A549 (cell line): Measurements from ENCODE around the gene BRF1. TPM values are rescaled to one million over a fixed set of nuclear protein-coding genes. Genes with fewer than 3 reads are reported as not detected.

Source experiments
- ATAC-seq, 2 experiments: fragments of 200-7000 bp in 1 of 2; fragments of >200 bp in 1 of 2; cut with Nextera tagmentation in 1 of 2; cut with Tn5 transposase in 1 of 2; 3 replicates each; pipeline versions ENCODE4 v1.8.0 to v1.9.1; 2018 to 2020; ENCODE audit warnings: mild to moderate bottlenecking in 1 of 2, moderate library complexity in 1 of 2
- CTCF ChIA-PET: fragments of 300-600 bp; sonication (Branson Sonifier 250); formaldehyde crosslinking; extraction: SDS; loops from one replicate; lab custom pipeline; 2021; ENCODE audit warnings: antibody characterized with exemption, inconsistent platforms; lab: Yijun Ruan, JAX
- POLR2A ChIA-PET: fragments of 350-600 bp; formaldehyde crosslinking; extraction: SDS; loops from one replicate; lab custom pipeline; 2021; ENCODE audit warnings: antibody characterized with exemption, inconsistent platforms; lab: Yijun Ruan, JAX
- DNase-seq, 2 experiments: peaks; one replicate each; pipeline versions ENCODE4 v3.0.0 to v3.0.0-alpha.2; 2011 to 2016; ENCODE audit warnings: low read depth in 1 of 2, low spot score in 1 of 2
- FAIRE-seq: peaks from 2 replicates; lab custom pipeline; 2011; peaks lifted over from hg19 to GRCh38; lab: Jason Lieb, UNC
- H3K27ac ChIP-seq, 2 experiments: fragments of >200 bp; sonication (Bioruptor Twin); formaldehyde crosslinking; 3 replicates each; pipeline ENCODE4 v1.5.1; 2016 to 2017
- H3K4me1 ChIP-seq: fragments of >200 bp; sonication (Bioruptor Twin); formaldehyde crosslinking; 3 replicates; pipeline ENCODE4 v1.6.1; 2016
- H3K4me2 ChIP-seq: fragments of >200 bp; sonication (Bioruptor Twin); formaldehyde crosslinking; 3 replicates; pipeline ENCODE4 v1.6.1; 2016
- H3K4me3 ChIP-seq: fragments of >200 bp; sonication (Bioruptor Twin); formaldehyde crosslinking; 3 replicates; pipeline ENCODE4 v1.5.1; 2016
- H3K9me3 ChIP-seq: fragments of >200 bp; sonication (Bioruptor Twin); formaldehyde crosslinking; 3 replicates; pipeline ENCODE4 v1.6.1; 2016
- CTCF ChIP-seq: fragments of >200 bp; sonication (Bioruptor Twin); formaldehyde crosslinking; IDR thresholded peaks from 3 replicates; pipeline ENCODE4 v1.5.1; 2016
- EP300 ChIP-seq, 2 experiments: fragments of >200 bp; sonication (Bioruptor Twin); formaldehyde crosslinking; IDR thresholded peaks; 2 replicates in 1 of 2; 3 replicates in 1 of 2; pipeline ENCODE4 v1.6.1; 2016 to 2017
- ESRRA ChIP-seq: fragments of 150-350 bp; IDR thresholded peaks from 2 replicates; pipeline ENCODE4 v1.6.1; 2014; ENCODE audit warnings: mild to moderate bottlenecking, low read length, borderline replicate concordance
- FOSB ChIP-seq: fragments of 250-450 bp; sonication (Bioruptor Pico); IDR thresholded peaks from 2 replicates; pipeline ENCODE4 v1.5.0; 2020; ENCODE audit warnings: mild to moderate bottlenecking, moderate library complexity
- GATA3 ChIP-seq: IDR thresholded peaks from 2 replicates; pipeline ENCODE4 v1.6.1; 2012; ENCODE audit warnings: borderline replicate concordance
- HMGXB4 ChIP-seq: fragments of 250-450 bp; sonication (Bioruptor Pico); IDR thresholded peaks from 2 replicates; pipeline ENCODE4 v1.5.0; 2021; ENCODE audit warnings: mild to moderate bottlenecking, moderate library complexity, borderline replicate concordance
- HOXB13 ChIP-seq: fragments of 250-450 bp; sonication (Bioruptor Pico); IDR thresholded peaks from 2 replicates; pipeline ENCODE4 v1.5.0; 2020; ENCODE audit warnings: low read depth, mild to moderate bottlenecking, moderate library complexity
- JUN ChIP-seq, 2 experiments: fragments of >200 bp; sonication (Bioruptor Twin); formaldehyde crosslinking; IDR thresholded peaks; 2 replicates in 1 of 2; 3 replicates in 1 of 2; pipeline ENCODE4 v1.6.1; 2016 to 2017
- KDM1A ChIP-seq: fragments of 200-600 bp; sonication (generic); IDR thresholded peaks from 2 replicates; pipeline ENCODE4 v1.6.1; 2016; ENCODE audit warnings: low read depth, mild to moderate bottlenecking
- KDM5A ChIP-seq: fragments of 200-600 bp; sonication (generic); IDR thresholded peaks from 2 replicates; pipeline ENCODE4 v1.6.1; 2016; ENCODE audit warnings: antibody characterized with exemption, mild to moderate bottlenecking
- MAX ChIP-seq: IDR thresholded peaks from 2 replicates; pipeline ENCODE4 v1.6.1; 2012
- MAZ ChIP-seq: fragments of 150-350 bp; IDR thresholded peaks from 2 replicates; pipeline ENCODE4 v1.6.1; 2014; ENCODE audit warnings: antibody characterized with exemption, low read depth, low read length, borderline replicate concordance
- MYC ChIP-seq: IDR thresholded peaks from 2 replicates; pipeline ENCODE4 v1.6.1; 2012; ENCODE audit warnings: mild to moderate bottlenecking, inconsistent platforms, low read length, improper control_type of control experiment, borderline replicate concordance
- NFE2L2 ChIP-seq: fragments of 150-350 bp; conservative IDR thresholded peaks from 2 replicates; pipeline ENCODE4 v1.6.1; 2014; ENCODE audit warnings: low read length
- NPAS2 ChIP-seq: fragments of 250-450 bp; sonication (Bioruptor Pico); IDR thresholded peaks from 2 replicates; pipeline ENCODE4 v1.8.0; 2022; ENCODE audit warnings: mild to moderate bottlenecking, moderate library complexity, borderline replicate concordance
- PBX3 ChIP-seq: IDR thresholded peaks from 2 replicates; pipeline ENCODE4 v1.6.1; 2012
- PHF8 ChIP-seq: fragments of 200-600 bp; sonication (generic); IDR thresholded peaks from 2 replicates; pipeline ENCODE4 v1.6.1; 2016; ENCODE audit warnings: low read depth, mild to moderate bottlenecking, antibody characterized with exemption, moderate library complexity, borderline replicate concordance
- POLR2A ChIP-seq: IDR thresholded peaks from 2 replicates; pipeline ENCODE4 v1.6.1; 2012; ENCODE audit warnings: mild to moderate bottlenecking, low read length
- POLR2AphosphoS2 ChIP-seq: conservative IDR thresholded peaks from 2 replicates; pipeline ENCODE4 v1.6.1; 2012; ENCODE audit warnings: low read length, improper control_type of control experiment, inconsistent platforms
- RARB ChIP-seq: fragments of 250-450 bp; sonication (Bioruptor Pico); IDR thresholded peaks from 2 replicates; pipeline ENCODE4 v1.8.0; 2021; ENCODE audit warnings: mild to moderate bottlenecking, moderate library complexity
- RCOR1 ChIP-seq: fragments of 150-350 bp; IDR thresholded peaks from 2 replicates; pipeline ENCODE4 v1.6.1; 2014; ENCODE audit warnings: antibody characterized with exemption, low read length, low read depth
- REST ChIP-seq: fragments of 200-600 bp; sonication (generic); IDR thresholded peaks from 2 replicates; pipeline ENCODE4 v1.6.1; 2016; ENCODE audit warnings: antibody characterized with exemption, mild to moderate bottlenecking, moderate library complexity
- RNF2 ChIP-seq: fragments of 200-600 bp; sonication (generic); IDR thresholded peaks from 2 replicates; pipeline ENCODE4 v1.6.1; 2016; ENCODE audit warnings: low read depth, mild to moderate bottlenecking, antibody characterized with exemption, moderate library complexity, borderline replicate concordance
- SREBF2 ChIP-seq: fragments of 450-650 bp; IDR thresholded peaks from 2 replicates; pipeline ENCODE4 v1.6.1; 2014; ENCODE audit warnings: mild to moderate bottlenecking, moderate library complexity
- TP53 ChIP-seq: fragments of 250-450 bp; sonication (Bioruptor Pico); IDR thresholded peaks from 2 replicates; pipeline ENCODE4 v1.5.0; 2021; ENCODE audit warnings: mild to moderate bottlenecking, moderate library complexity
- ZC3H11A ChIP-seq: fragments of 450-650 bp; IDR thresholded peaks from 2 replicates; pipeline ENCODE4 v1.6.1; 2014; ENCODE audit warnings: antibody characterized with exemption, mild to moderate bottlenecking
- ZFP36 ChIP-seq: fragments of 450-650 bp; IDR thresholded peaks from 2 replicates; pipeline ENCODE4 v1.6.1; 2014; ENCODE audit warnings: borderline replicate concordance; ENCODE audit not compliant: partially characterized antibody
- ZSCAN20 ChIP-seq: fragments of 250-450 bp; sonication (Bioruptor Pico); IDR thresholded peaks from 2 replicates; pipeline ENCODE4 v1.8.0; 2022; ENCODE audit warnings: mild to moderate bottlenecking, moderate library complexity
- WGBS: methylation state at CpG from one replicate; pipeline ENCODE4 v1.1.6; 2017; ENCODE audit errors: missing lambda C conversion rate; 5-methylcytosine and 5-hydroxymethylcytosine counted together
- polyA plus RNA-seq, 4 experiments: library from polyadenylated mRNA; depleted of rRNA in 3 of 4; stranded (reverse); fragments of >200 nt; fragmentation: RNase III in 1 of 4; extraction: RNeasy Plus Mini Kit Qiagen cat#74134 plus additional on column Dnase treatment in 1 of 4; gene quantifications; 2 replicates in 3 of 4; 3 replicates in 1 of 4; pipeline ENCODE4 v1.2.3, GENCODE V29; 2011 to 2017

The BRF1 gene
- polyA plus RNA-seq, 2 of the 4 experiments (the other 2 are of a cell fraction), result 8.5 to 25.7 TPM

GRCh38 chr14:105228562-105228961 is 72.2 kb downstream of the BRF1 start (continued):
- no peak for TF ChIP-seq KDM1A

- Histone ChIP-seq H3K4me2 (no peak overlapping the region), H3K4me1 (no peaks in the 10 kb centered on the region), H3K4me3 (no peak overlapping the region), H3K9me3 (no peaks in the 10 kb centered on the region), H3K27ac (no peak overlapping the region)
- DNase-seq, result no peak
- ChIA-PET CTCF (no interaction called here), POLR2A (no interaction called here)
- WGBS, result 92% methylated on average over 14 of the region's 14 CpGs
- TF ChIP-seq GATA3, result no peak
- TF ChIP-seq RNF2, result no peak
- TF ChIP-seq FOSB, result no peak
- no peak for TF ChIP-seq SREBF2
- TF ChIP-seq PBX3, result no peak
- no peak for TF ChIP-seq KDM1A
- TF ChIP-seq POLR2A, result no peak
- no peak for TF ChIP-seq CTCF
- no peak for TF ChIP-seq KDM5A
- no peak for TF ChIP-seq NPAS2 (CRISPR knock-in tag)
- TF ChIP-seq POLR2AphosphoS2, result no peak
- no peak for TF ChIP-seq MAX
- TF ChIP-seq HMGXB4 (CRISPR knock-in tag), result no peak
- TF ChIP-seq ZC3H11A, result no peak
- ATAC-seq, result no peak
- FAIRE-seq, result no peak
Observed at GRCh38 chr14:105227346-105227745, 73.5 kb downstream of the BRF1 start.

- DNase-seq, result no peak
- Histone ChIP-seq H3K4me2 (no peak overlapping the region), H3K4me3 (no peak overlapping the region), H3K27ac (no peak overlapping the region), H3K4me1 (no peaks in the 10 kb centered on the region), H3K9me3 (no peaks in the 10 kb centered on the region)
- FAIRE-seq, result no peak
- ChIA-PET CTCF (interaction anchor here (1.0 to 1.7 kb wide), 2 partner anchors 13 to 69 kb away, joined by 3 to 7 read pairs; no protein-coding TSS in a partner anchor), POLR2A (no interaction called here)
- ATAC-seq, result no peak
- 95% methylated on average over 10 of the region's 10 CpGs for WGBS
- no peak for TF ChIP-seq REST
- TF ChIP-seq PBX3, result no peak
- TF ChIP-seq NFE2L2, result no peak
- no peak for TF ChIP-seq HOXB13
- no peak for TF ChIP-seq MAZ
- TF ChIP-seq PHF8, result no peak
- TF ChIP-seq MYC, result no peak
- TF ChIP-seq RARB (CRISPR knock-in tag), result no peak
- no peak for TF ChIP-seq ZSCAN20
- TF ChIP-seq ZFP36, result no peak
- TF ChIP-seq TP53 (CRISPR knock-in tag), result no peak
- no peak for TF ChIP-seq JUN (IDR thresholded peaks at IDR 0.05)
- no peak for TF ChIP-seq RCOR1
- no peak for TF ChIP-seq EP300 (IDR thresholded peaks at IDR 0.05)
- TF ChIP-seq ESRRA, result no peak
Observed at GRCh38 chr14:105226198-105226597, 74.6 kb downstream of the BRF1 start.
